ENCODE data around the gene SLC34A3.

Gene SLC34A3

DNA sequence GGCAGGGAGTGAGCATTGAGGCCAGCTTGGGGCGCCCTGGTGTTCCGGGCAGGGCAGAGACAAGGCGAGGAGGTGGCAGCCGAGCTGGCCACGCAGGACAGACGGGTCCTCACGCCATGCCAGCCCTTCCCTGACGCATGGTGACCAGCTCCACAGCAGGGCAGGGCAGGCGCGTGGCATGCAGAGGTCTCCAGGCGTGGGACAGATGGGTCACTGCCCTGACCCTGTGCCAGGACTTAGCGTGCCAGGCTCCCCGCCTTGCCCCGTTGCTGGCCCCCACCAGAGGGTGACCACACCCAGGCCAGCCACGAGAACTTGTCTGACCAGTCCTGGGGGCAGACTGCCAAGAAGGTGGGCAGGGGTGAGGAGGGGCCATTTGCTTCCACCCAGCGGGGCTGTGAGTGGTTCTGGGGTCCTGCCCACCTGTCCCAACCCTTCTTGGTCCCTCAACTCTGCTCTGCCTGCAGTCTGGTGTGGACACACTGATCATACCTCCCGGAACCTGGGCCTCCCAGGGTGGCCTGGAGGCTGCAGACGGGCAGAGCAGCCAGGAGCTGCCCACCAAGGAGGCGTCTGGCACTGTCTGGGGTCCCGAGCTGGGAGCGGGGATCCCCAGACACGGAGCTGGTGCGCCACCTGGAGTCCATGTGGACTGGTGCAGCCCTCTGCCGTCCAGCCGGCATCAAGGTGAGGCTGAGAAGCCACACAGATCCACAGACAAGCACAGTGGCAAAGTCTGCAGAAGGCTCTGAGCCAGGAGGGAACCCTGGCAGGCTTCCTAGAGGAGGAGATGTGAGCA lies 3.4 kb upstream of the SLC34A3 start, which contains the start of gene RNF224:
Gene RNF224 (plus strand): TSS at position 449 of the 799 bp plus-strand sequence. CDS start 834 bp downstream, outside the sequence.
- no peak for DNase-seq (ENCODE audit: low read depth)
- no peak within 1 kb of the TSS for H3K4me3 ChIP-seq (ENCODE audit: low read depth, low read length)

- no peak overlapping the region for H3K4me3 ChIP-seq (ENCODE audit: low read depth, low read length)
- DNase-seq (ENCODE audit: low read depth): no peak
Observed at GRCh38 chr9:137227853-137228505, 2.7 kb upstream of the SLC34A3 start.

GRCh38 chr9:137228506-137228967 lies 2.2 kb upstream of the SLC34A3 start:
- H3K4me3 ChIP-seq (ENCODE audit: low read depth, low read length): no peak overlapping the region
- no peak for DNase-seq (ENCODE audit: low read depth)

DNA sequence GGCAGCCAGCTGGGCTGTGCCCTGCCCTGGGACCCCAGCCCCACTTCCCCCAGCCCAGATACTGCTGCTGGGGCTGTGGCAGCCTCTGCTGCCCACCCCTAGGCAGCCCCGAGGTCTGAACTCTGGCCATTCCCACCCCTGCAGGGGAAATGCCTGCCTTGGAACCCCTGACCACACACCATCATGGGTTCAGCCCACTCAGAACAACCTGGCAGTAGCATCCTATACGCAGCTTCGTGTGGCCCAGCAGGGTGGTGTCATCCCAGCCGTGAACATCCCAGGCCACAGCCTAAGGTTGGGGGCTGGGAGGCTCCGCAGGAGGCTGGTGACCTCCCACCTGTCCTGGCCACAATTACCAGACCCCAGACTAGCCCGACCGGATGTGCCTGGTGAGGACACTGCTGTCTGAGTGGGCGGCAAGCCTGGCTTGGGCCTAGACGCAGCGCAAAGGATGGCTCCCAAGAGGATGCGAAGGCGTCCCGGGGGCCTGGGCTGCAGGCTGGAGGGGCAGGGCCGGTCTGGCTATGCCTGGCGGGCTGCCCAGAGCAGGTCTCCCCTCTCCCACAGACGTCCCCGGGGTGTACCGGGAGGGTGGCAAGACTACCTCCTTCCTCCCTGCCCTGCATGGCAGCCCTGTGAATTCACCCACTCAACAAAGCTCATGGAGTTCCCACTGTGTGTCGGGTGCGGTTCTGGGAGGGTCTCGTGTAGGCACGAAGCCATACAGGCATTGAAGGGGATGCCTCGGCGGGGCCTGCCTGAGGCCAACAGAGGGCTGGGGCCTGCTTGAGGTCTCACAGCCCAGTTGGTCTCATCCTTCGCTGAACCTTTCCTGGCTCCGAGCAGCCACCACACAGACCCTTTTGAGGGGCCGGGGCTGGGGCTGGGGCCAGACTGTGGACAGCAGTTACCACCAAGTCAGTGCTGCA lies 1.5 kb upstream of the SLC34A3 start:
- DNase-seq (ENCODE audit: low read depth): no peak
- H3K4me3 ChIP-seq (ENCODE audit: low read depth, low read length): no peak overlapping the region

DNA sequence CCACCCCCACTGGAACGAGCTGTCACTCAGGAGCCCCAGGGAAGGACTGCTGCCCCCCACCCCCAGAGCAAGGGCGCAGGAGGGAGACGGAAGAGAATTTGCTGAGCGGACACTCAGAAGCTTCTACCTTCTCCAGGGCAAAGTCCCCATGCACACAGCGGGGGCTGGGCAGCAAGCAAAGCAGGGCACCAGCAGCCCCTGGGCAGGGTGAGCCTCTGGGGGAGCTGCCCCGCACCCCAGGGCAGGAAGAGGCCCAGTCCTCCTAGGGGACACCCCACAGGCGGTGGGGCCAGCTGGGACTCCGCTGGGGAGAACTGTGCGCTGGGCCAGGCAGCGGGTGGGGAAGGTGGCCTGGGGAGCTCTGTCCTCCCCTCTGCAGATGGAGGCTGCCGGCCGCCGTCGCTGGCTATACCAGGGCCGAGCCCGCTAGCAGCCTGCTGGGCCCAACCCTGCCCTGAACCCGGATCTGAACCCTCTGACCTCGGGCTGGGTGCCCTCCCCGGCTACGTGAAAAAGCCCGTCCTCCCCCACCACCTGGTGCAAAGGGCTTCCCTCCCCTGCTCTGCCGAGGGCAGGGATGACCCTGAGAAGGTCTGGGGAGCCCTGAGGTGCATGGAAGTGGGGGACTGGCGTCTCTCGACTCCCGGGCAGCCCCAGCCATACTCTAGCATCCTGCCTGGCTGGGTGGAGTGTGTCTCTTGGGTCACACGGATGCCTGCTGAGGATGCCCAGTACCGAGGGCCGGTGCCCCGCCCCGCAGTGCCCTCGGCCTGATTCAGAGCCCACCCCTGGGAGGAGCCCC lies 597 bp upstream of the SLC34A3 start:
- H3K4me3 ChIP-seq (ENCODE audit: low read depth, low read length): no peak overlapping the region
- no peak for DNase-seq (ENCODE audit: low read depth)

- DNase-seq (ENCODE audit: low read depth): no peak
- no peak overlapping the region for H3K4me3 ChIP-seq (ENCODE audit: low read depth, low read length)
Observed at GRCh38 chr9:137231372-137232039, 805 bp downstream of the SLC34A3 start.

- no peak for DNase-seq (ENCODE audit: low read depth)
- H3K4me3 ChIP-seq (ENCODE audit: low read depth, low read length): no peak overlapping the region
Observed at GRCh38 chr9:137232101-137232500, 1.4 kb downstream of the SLC34A3 start.

- no peak overlapping the region for H3K4me3 ChIP-seq (ENCODE audit: low read depth, low read length)
- DNase-seq (ENCODE audit: low read depth): no peak
Observed at GRCh38 chr9:137232510-137232909, 1.8 kb downstream of the SLC34A3 start.

- no peak overlapping the region for H3K4me3 ChIP-seq (ENCODE audit: low read depth, low read length)
- no peak for DNase-seq (ENCODE audit: low read depth)
Observed at GRCh38 chr9:137233143-137233980, 2.7 kb downstream of the SLC34A3 start.

DNA sequence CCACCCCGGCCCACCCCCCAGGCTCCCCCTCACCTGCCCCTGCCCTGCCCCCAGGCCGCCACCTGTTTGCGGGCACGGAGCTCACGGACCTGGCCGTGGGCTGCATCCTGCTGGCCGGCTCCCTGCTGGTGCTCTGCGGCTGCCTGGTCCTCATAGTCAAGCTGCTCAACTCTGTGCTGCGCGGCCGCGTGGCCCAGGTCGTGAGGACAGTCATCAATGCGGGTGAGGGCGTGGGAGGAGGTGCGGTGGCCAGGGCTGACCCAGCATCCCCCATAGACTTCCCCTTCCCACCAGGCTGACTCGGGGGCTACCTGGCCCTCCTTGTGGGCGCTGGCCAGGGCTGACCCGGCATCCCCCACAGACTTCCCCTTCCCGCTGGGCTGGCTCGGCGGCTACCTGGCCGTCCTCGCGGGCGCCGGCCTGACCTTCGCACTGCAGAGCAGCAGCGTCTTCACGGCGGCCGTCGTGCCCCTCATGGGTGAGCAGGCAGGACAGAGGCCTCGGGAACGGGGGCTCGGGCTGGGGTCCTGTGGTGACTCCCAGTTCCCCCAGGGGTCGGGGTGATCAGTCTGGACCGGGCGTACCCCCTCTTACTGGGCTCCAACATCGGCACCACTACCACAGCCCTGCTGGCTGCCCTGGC lies 3.5 kb downstream of the SLC34A3 start:
- DNase-seq (ENCODE audit: low read depth): no peak
- H3K4me3 ChIP-seq (ENCODE audit: low read depth, low read length): no peak overlapping the region

DNA sequence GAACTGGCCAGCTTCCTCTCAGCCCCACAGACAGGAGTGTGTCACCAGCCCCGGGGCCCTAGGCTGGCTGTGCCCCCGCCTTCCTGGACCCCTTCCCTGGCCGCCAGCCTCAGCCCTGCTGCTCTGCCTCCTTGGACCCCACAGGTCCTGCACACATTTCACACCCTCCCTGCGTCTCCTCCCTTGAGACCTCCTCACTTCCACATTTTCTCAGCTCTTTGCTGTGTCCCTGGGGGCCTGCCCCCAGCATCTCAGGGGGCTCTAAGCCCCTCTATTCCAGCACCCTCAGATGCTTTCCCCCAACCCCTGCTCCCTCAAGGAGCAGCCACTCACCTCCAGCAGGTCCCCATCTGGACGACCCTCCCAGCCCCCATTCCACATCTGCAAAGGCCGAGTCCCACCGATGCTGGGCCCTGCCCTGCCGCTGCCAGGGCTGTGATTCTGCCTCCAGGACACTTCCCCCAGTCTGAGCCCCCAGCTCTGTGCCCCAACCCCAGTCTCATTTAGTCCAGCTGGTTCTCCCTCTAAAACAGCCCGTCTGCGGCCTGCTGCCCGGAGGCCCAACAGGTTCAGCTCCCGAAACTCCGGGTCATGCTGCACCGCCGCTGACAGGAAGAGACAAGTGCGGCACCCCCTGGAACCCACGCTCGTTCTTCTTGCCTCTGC lies 4.2 kb downstream of the SLC34A3 start:
- no peak overlapping the region for H3K4me3 ChIP-seq (ENCODE audit: low read depth, low read length)
- no peak for DNase-seq (ENCODE audit: low read depth)

- no peak overlapping the region for H3K4me3 ChIP-seq (ENCODE audit: low read depth, low read length)
- no peak for DNase-seq (ENCODE audit: low read depth)
Observed at GRCh38 chr9:137235424-137236237, 4.9 kb downstream of the SLC34A3 start.

GRCh38 chr9:137236238-137236935 lies 5.7 kb downstream of the SLC34A3 start:
- no peak overlapping the region for H3K4me3 ChIP-seq (ENCODE audit: low read depth, low read length)
- no peak for DNase-seq (ENCODE audit: low read depth)

GRCh38 chr9:137236936-137237421 lies 6.3 kb downstream of the SLC34A3 start:
- H3K4me3 ChIP-seq (ENCODE audit: low read depth, low read length): no peak overlapping the region
- DNase-seq (ENCODE audit: low read depth): no peak

Data from skeletal muscle cell (primary cell).